Activated CD8-positive, alpha-beta memory T cell treated with anti-CD3 and anti-CD28 coated beads, Interleukin-2, amount 50 U/mL, for 48 hours (primary cell): ENCODE data around the gene RNF182.
"Not testable (repeated sequence)": the region's sequence is repeated elsewhere in the genome, so short reads cannot be mapped to it uniquely, and the experiment has no call there.

Source experiments
- DNase-seq: peaks from one replicate; pipeline ENCODE4 v3.0.0-alpha.2; 2020

The RNF182 gene

GRCh38 chr6:14002176-14002947 lies 77.6 kb downstream of the RNF182 start:
- DNase-seq = no peak

- DNase-seq = no peak
These were observed 79.5 kb downstream of the RNF182 start for GRCh38 chr6:14004258-14004657.

DNA sequence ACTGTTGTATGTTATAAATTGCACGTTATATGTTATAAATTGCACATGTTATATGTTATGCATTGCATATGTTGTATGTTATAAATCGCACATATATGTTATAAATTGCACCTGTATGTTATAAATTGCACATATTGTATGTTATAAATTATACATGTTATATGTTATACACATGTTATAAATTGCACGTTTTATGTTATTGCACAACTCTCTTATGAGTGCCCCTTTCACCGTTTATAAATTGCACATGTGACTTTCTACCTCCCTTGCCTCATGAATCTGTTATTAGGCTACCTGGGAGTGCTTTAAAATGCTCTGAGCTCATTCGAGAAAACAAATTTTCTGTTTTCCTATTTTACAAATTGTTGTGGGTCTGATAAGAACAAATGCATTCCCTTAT lies 84.1 kb downstream of the RNF182 start:
- no peak for DNase-seq

DNA sequence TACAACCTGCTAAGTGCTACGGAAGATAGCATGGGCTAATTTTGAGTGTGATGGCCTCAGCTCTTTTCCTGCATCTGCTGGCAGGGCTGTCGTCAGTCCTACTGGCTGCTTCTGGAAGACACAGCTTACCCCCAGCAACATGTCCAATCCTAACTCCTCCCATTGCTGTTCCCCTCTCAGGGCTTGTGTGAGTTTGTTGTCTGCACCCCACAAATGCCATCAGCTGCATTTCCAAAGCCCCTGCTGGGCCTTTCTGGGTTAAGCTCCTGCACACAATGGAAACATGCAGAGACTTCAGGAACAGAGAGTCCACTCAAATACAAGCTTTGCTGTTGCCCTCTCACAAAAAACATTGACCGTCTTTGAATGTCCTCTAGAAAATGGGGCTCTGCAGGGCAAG lies 84.7 kb downstream of the RNF182 start:
- no peak for DNase-seq

DNA sequence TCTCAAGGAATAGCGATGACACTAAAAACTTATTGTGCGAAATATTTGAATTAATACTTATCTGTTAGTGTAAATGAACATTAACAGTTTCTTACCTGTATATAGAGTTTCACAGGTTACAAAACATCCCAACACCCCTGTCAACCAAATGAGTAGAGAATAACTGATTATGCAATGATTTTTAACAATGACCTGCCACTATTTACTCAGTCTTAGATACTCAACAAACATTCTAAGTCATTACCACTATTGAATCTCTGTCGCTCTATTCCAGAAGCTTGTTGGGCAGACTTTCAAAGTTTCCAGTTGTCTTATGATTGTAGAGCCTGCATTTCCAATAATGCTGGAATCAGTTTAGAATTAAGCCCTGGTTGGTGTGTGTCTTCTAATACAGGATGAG lies 85.5 kb downstream of the RNF182 start:
- DNase-seq = no peak

- DNase-seq = no peak
These were observed 87.7 kb downstream of the RNF182 start for GRCh38 chr6:14012313-14013030.

DNA sequence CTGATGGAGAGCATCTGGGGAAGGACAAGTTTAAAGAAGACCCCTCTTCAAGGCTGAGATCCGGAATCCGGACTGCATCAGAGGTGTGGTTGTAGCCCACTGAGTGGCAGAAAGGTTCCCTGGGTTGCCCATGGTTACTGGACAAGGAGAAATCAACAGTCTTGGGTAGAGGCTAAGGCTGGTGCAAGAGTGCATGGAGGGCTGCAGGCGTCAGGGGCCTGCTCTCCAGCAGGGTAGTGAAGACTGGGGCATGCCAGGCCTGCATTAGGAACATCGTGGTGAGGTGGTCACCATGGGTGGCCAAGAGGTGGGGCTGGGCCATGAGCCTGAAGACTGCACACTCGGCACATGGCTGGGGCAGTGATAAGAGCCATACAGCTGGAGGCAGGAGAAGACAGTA lies 91.2 kb downstream of the RNF182 start:
- DNase-seq = no peak

- DNase-seq = no peak
These were observed 91.7 kb downstream of the RNF182 start for GRCh38 chr6:14016432-14016831.

DNA sequence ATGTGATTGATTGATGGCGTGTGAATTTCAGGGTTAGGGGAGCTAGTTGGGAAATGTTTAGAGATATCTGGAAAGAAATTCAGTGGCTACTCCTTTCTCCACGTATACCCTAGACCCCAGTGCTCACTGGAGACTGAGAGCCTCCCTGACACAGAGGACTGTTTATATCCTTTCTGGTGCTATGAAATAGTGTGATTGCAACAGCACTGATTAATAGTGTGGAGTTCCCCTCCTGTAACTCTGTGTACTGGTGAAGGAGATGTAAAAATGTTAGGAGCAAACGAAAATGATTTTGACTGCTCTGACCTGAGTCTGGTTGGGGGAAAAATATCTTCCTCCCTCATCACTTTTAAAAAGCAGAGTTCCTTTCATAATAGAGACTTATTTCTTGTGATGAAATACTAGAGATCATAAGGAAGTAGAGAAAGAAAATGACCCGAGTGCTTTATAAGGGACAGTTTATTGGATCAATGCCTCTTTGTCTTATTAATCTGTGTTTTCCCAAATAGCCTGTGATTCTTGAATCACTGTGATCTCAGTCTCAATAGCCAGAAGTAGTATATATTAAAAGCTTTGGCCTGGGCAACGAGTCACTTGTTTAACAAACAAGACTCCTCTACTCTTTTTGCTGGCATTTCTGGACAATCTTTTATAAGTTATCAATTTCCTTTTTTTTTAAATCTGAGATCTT lies 92.3 kb downstream of the RNF182 start:
- DNase-seq = no peak

DNA sequence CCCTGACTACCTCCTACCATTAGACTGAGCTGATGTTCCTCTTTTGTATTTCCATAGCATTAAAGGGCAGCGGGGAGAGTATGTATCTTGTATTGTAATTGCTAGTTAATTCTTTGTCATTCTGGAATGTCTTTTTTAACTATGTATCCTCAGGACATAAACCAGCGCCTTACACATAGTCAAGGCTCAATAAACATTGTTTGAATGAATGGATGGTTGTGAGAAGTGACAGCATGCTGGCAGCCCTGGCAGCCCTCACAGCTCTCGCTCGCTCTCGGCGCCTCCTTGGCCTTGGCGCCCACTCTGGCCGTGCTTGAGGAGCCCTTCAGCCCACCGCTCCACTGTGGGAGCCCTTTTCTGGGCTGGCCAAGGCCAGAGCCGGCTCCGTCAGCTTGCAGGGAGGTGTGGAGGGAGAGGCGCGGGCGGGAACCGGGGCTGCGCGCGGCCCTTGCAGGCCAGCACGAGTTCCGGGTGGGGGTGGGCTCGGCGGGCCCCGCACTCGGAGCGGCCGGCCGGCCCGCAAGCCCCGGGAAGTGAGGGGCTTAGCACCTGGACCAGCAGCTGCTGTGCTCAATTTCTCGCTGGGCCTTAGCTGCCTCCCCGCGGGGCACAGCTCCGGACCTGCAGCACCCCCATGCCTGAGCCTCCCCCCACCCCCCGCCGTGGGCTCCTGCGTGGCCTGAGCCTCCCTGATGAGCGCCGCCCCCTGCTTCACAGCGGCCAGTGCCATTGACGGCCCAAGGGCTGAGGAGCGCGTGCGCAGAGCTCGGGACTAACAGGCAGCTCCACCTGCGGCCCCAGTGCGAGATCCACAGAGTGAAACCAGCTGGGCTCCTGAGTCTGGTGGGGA lies 93.1 kb downstream of the RNF182 start:
- no peak for DNase-seq

DNA sequence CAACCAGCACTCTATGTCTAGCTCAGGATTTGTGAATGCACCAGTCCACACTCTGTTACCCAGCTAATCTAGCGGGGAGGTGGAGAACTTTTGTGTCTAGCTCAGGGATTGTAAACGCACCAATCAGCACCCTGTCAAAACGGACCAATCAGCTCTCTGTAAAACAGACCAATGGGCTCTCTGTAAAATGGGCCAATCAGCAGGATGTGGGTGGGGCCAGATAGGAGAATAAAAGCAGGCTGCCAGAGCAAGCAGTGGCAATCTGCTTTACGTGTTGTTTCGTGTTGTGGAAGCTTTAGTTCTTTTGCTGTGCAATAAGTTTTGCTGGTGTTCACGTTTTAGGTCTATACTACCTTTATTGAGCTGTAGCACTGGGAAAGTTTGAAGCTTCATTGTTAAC lies 93.8 kb downstream of the RNF182 start:
- not testable (repeated sequence) for DNase-seq

- DNase-seq = no peak
These were observed 95.8 kb downstream of the RNF182 start for GRCh38 chr6:14020551-14020950.

DNA sequence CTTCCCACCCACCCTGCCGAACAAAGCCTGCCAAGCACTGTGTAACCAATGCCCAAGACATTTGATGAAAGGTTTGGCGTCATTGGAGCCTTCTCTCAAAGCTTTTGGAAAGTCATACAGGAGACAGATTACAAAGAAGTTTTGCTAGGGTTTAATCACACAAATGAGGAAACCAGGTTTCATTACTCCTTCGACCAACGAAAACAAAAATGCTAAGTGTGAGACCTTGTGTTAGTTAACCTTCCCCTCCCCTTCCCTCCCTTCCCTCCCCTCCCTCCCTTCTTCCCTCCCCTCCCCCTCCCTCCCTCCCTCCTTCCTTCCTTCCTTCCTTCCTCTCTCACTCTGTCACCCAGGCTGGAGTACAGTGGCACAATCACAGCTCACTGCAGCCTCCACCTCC lies 96.7 kb downstream of the RNF182 start:
- DNase-seq = no peak

GRCh38 chr6:14022673-14023072 lies 97.9 kb downstream of the RNF182 start:
- DNase-seq = no peak

DNA sequence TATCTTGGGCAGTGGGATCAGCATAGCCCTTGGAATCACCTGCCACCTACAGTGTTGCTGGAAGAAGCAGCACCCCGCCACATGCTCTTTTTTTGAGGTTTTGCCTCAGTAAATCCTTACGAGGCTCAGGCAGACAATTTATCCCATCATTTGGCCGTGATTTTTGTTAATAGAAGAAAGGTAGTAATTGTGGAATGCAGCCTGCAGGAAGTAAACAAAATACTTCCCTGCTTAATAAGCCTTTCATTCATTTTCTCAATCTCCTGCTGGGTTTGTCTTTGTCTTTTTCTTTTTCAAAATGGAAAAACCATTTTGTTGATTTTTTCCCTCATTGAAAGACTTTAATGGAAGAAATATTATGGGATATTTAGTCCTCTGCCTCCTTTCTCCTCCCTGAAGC lies 99.1 kb downstream of the RNF182 start:
- no peak for DNase-seq

DNA sequence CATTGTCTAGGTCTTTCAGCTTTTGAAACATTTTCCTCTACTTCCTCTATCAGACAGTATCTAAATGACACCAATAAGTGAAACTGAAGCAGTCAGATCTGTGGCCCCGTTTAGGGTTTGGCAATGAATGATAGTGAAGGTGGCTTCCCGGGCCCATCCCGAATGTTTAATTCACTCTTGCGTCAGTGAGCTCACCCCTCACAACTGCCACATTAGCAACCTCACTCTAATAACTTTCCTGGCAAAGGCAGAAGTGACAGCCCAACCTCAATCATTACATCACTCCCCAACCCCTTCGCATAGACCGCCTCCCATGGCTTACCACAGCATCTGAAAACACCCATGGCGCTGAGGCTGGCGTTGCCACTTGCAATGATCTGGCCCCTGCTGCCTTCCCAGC lies 100.4 kb downstream of the RNF182 start:
- DNase-seq = no peak

DNA sequence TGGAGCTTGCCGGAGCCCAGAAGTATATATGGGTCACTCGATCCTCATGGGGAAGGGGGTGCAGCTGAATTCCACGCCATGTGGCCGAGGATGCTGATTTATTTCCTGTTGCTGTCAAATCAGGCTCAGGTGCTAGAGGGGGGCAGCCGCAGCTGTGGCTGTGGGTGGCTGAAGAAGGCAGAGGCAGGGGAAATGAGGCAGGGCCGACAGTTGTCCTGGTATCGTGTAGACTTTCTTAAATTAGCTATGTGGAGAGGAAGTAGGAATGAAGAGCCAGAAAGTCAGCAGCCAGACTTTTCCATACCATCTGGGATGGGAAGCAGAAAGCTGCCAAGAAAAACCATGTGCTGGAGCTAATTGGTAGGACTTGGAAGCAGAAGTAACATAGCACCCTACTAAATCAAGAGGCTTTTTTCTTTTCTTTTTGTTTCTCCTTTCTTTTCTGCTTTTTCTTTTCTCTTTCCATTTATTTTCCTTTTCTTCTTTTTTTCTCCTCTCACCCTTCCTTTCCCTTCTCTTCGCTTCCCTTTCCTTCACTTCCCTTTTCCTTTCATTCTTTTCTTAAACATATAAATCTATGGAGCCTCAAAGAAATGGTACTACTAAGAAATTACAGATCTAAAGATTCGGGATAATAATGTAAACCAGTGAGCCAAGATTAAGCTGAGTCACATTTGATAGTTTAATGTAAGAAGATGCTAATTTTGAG lies 102.2 kb downstream of the RNF182 start:
- no peak for DNase-seq

DNA sequence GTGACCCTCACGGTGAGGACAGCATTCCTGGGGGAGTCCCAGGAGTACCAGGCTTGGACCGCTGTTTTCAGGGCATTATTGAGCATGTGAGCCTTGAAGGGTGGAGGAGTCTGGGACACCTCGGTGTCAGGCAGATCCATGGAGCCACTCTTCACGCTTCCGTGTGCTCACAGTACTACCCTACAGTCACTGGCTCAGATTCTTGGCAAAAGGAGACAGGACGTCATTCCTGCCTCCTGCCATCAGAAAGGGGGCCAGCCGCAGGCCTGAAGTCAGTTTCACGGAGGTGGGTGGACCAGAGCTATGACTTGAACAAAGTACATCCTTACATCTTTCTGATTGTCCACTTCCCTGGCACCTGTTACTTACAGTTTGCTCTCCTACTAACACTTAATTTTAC lies 103.9 kb downstream of the RNF182 start:
- DNase-seq = no peak

- DNase-seq = no peak
These were observed 104.9 kb downstream of the RNF182 start for GRCh38 chr6:14029605-14030004.
